Right lobe of liver (tissue), 4 donors: ENCODE measurements around the gene DIP2C.

Experiments
- POLR2A ChIP-seq: fragments of 450-650 bp; IDR thresholded peaks from one replicate; pipeline ENCODE4 v1.6.1; 2017; ENCODE audit warnings: antibody characterized with exemption, mild to moderate bottlenecking
- TF ChIP-seq, protein P1 (sequence below), 4 donors: fragments of 200-600 bp in 3 of 4; fragments of 450-650 bp in 1 of 4; IDR thresholded peaks; one replicate each; pipeline versions ENCODE4 v1.5.1 to v1.8.0; 2016 to 2022; ENCODE audit warnings: antibody characterized with exemption in 4 of 4, mild to moderate bottlenecking in 2 of 4
- donor health status: DM: no; HTN: no; CAD: no.
- donor health status: DM: no; HTN: no; CAD: no.
- donor health status: DM: no; HTN: yes; CAD: no.

GRCh38 chr10:566241-566885 lies 123.1 kb downstream of the DIP2C start:
- no peak for TF ChIP-seq POLR2A
- TF ChIP-seq, protein P1, sequence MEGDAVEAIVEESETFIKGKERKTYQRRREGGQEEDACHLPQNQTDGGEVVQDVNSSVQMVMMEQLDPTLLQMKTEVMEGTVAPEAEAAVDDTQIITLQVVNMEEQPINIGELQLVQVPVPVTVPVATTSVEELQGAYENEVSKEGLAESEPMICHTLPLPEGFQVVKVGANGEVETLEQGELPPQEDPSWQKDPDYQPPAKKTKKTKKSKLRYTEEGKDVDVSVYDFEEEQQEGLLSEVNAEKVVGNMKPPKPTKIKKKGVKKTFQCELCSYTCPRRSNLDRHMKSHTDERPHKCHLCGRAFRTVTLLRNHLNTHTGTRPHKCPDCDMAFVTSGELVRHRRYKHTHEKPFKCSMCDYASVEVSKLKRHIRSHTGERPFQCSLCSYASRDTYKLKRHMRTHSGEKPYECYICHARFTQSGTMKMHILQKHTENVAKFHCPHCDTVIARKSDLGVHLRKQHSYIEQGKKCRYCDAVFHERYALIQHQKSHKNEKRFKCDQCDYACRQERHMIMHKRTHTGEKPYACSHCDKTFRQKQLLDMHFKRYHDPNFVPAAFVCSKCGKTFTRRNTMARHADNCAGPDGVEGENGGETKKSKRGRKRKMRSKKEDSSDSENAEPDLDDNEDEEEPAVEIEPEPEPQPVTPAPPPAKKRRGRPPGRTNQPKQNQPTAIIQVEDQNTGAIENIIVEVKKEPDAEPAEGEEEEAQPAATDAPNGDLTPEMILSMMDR (IDR thresholded peaks at IDR 0.05) = no peak
